Non-pigmented ciliary epithelial cell (primary cell): ENCODE measurements around the gene SEMA6D.
"Not testable (repeated sequence)": the region's sequence is repeated elsewhere in the genome, so short reads cannot be mapped to it uniquely, and the experiment has no call there.

Experiments used
- DNase-seq: peaks from one replicate; pipeline ENCODE4 v3.0.0-alpha.2; 2010; ENCODE audit warnings: low read depth

The SEMA6D gene

DNA sequence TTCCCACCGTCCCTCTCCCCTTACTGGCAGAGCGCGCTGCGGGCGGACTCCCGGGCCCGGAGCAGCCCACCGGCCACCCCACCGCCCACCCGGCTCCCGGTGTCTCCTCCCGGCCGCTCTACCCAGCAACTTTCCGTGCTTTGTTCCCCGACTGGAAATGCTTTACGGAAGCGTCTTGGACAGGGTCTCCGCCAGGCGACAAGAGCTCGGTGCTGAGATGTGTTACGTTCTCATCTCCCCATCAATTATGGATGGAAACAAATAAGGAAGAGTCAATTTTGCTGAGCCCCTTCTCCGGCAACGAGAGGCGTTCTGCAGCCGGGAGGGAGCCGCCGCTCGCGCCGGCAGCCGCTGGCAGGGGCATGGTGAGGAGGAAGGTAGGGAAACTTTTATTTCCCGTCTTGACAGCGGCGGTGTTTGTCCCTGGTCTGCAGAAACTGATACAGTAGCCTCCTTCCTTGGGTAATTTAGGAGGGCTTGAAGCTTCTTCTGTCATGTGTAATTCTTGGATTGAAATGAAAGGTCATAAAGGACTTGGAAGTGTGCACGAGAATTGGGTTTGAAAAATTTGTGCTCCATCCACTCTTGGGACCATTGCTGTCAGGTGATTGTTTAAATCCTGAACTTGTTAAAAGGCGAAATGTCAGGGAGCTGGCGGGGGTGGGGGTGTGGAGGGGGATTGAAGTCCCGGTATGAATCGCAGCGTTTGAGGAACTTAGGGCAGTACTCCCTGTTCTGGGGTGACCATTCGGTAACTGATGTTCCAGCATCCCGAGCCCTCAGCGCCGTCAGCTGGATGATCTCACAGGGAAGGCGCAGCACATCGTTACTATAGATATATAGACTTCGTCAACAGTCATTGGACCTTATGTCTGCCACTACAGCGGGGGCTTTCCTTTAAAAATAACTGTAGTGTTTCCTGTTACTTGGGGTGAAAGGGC is 1.5 kb downstream of the SEMA6D start:
- no peak for DNase-seq

- DNase-seq, result no peak
Measured at GRCh38 chr15:47719730-47720129, 2.4 kb downstream of the SEMA6D start.

DNA sequence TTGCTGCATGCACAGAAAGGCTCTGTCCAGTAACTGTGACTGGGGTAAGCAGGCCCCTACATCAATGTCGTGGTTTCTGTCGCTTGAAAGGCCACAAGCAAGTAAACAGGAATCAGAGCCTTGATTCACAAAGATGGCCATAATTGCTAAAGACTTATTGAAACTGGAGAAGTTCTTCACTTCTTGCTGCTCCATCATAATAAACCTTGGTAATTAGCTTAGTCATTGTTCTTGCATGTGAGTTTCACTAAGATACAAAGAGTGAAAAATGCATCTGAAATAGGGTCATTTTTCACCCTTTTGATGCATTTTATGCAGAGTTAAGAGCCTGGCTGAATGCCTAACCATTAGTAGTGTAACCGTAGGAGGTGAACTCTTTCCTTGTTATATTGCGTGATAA is 3.2 kb downstream of the SEMA6D start:
- DNase-seq, result no peak

GRCh38 chr15:47721676-47722075 is 4.4 kb downstream of the SEMA6D start:
- no peak for DNase-seq

DNA sequence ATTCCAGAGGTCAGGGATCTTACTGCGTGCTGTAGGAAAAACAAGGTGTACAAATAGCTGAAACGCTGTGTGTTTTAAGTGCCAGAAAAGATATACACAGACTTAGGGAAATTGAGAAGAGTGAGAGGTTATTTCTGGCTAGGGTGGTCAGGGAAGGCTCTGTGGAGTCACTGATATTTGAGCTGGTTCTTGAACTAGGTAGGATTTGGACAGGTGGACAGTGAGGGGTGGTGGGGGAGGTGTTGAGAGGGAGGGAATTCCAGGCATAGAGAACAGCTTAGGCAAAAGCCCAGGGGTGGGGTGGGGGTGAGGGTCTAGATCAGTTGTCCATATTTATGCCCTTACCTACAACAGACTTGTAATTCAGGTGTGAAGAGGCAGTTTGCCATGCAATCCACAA is 7.0 kb downstream of the SEMA6D start:
- no peak for DNase-seq

DNA sequence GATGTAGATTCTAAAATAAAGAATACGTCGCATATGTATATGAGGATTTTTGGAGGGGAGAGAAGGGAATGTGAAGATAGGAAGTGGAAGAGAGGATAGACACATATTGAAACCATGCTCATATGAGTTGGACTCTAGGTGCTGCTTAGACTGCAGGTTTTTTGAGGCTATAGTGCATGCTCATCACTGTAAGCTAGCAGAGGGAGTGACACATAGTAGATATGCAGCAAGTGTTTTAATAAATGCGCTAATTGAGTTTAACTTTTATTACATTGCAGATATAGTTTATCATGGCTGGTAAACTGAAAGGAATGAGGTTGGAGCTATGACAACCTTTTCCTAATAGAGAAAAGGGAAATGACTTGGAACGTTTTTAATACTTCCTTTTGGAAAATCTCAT is 7.7 kb downstream of the SEMA6D start:
- no peak for DNase-seq

DNA sequence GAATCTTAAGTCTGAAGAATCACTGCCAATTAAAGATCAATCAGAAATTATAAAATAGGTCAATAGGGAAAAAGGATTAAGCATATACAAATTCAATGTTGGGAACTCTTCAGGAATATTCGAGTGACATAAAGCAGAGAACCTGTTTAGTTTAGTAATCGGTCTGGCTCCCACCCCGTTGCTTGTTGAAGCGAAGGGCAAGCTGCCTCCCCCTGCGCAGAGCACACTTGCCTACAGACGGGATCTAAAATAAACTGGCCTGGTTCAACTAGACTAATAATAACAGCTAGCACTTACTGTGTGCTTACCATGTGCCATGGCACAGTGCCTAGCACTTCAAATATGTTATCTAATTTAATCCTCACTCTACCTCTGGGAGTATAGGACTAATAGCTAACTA is 8.6 kb downstream of the SEMA6D start:
- no peak for DNase-seq

GRCh38 chr15:47726399-47726823 is 9.1 kb downstream of the SEMA6D start:
- DNase-seq, result no peak

DNA sequence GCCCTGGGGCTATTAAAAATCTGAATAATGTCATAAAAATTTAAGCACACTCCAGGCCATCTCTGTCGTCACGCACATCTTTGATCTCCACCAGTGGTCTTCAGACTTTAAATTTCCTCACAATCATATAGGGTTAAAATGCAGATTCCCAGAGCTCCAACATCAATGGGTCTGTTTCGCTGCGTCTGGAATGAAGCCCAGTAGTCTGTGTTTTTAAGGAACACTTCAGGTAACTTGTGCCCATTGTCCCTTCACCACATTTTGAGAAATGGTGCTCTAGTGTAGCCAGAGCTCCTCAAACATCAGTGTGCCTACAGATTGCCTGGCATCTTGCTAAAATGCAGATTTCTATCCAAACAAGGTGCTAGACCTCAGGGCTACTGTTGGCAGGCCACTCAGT is 9.8 kb downstream of the SEMA6D start:
- no peak for DNase-seq

GRCh38 chr15:47727676-47728075 is 10.4 kb downstream of the SEMA6D start:
- DNase-seq, result no peak

- no peak for DNase-seq
Measured at GRCh38 chr15:47728426-47728825, 11.1 kb downstream of the SEMA6D start.

DNA sequence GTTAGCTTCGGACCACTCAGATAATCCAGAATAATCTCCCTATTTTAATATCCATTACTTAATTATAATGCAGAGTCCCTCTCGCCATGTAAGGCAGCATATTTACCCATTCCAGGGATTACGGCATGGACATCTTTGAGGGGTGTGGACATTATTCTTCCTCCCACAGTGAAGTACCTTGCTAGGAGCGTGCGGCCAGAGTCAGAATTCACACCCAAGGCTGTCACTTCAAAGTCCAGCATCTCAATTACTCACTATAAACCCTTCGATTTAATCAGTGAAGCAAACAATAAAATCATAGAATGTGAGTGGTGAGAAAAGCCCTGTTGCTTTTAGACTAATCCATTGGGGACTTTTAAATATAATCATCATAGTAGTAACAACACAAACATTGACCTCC is 11.6 kb downstream of the SEMA6D start:
- no peak for DNase-seq

- DNase-seq, result no peak
Measured at GRCh38 chr15:47731230-47731629, 13.9 kb downstream of the SEMA6D start.

DNA sequence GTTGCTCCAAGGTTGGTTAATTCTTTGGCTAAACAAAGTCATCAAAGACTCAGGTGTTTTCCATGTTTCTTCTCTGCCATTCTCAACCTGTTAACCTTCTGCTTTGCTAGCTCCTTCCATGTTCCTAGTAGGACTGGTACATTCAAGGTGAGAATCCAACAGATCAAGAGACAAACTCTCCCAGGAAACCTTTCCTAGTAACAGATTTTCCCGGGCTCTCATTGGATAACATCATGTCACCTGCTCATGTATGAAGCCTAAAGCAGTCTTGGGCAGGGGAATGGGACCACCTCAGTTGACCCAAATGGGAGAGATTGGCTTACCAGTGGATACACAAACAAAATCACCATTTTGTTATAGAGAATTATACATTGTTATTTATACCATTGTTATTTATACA is 14.9 kb downstream of the SEMA6D start:
- DNase-seq, result no peak

GRCh38 chr15:47733085-47733484 is 15.8 kb downstream of the SEMA6D start:
- no peak for DNase-seq

- no peak for DNase-seq
Measured at GRCh38 chr15:47736143-47736786, 19.0 kb downstream of the SEMA6D start.

GRCh38 chr15:47737477-47737876 is 20.2 kb downstream of the SEMA6D start:
- DNase-seq, result no peak

- DNase-seq, result not testable (repeated sequence)
Measured at GRCh38 chr15:47738144-47738825, 21.0 kb downstream of the SEMA6D start.

DNA sequence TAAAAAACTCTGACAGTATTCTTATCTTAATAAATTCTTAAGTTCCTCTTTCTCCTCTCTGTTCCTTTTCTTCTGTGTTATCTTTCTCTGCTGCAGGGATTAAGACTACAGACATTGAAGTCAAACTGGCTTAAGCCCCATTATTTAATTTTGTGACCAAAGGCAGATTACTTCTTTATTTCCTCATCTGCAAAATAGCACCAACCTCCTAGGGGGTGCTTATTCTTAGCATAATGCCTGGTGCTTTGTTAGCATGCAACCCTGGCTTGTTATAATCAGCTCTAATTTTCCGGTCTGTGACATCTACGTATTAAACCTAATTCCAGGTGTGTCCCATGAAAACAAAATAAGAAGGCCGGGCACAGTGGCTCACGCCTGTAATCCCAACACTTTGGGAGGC is 23.8 kb downstream of the SEMA6D start:
- no peak for DNase-seq

GRCh38 chr15:47741907-47742306 is 24.6 kb downstream of the SEMA6D start:
- no peak for DNase-seq

GRCh38 chr15:47742334-47742733 is 25.0 kb downstream of the SEMA6D start:
- no peak for DNase-seq

GRCh38 chr15:47742742-47743141 is 25.4 kb downstream of the SEMA6D start:
- DNase-seq, result no peak

DNA sequence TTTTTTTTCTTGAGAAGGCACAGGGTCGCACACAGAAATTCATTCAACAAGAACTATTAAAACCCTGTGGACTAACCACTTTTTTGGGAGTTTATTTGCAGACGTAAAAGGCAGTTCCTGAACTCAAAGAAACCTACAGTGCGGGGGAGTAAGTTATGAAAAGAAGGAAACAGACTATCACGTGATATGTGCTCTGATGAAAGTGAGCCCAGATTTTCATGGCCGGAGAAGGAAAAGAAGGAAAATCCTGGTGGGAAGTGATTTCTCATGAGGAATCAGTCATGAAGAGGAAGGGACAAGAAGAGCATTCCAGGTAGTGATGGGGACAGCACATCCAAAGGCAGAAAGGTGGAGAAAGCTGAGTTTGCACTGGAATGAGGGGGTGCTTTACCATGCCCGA is 26.1 kb downstream of the SEMA6D start:
- DNase-seq, result no peak
